ENCODE data around the gene MACROD2.

MACROD2 gene

DNA sequence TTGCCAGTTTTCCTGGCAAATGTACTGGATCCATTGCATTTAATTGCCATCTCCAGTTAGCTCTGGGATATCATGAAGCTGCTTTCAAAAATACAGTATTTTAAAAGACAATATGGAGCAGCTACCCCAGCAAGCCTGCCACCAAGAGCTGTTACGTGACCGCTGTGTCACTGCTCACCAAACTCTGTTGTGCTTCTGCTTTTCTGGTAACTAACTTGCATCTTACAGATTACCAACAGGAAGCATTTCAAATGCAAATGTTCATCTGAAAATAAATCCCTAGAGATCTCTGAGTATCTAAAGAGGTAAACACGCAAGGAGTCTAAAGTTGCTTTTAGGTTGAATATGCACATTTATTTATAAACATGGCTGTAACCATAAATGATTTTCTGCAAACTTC, 1569.7 kb downstream of the MACROD2 start (continued):
- no peak for TF ChIP-seq RBAK (tag by site-specific recombination; IDR thresholded peaks at IDR 0.05)
- TF ChIP-seq ZBTB20 (tag by site-specific recombination; IDR thresholded peaks at IDR 0.05), result no peak
- TF ChIP-seq KLF9 (tag by site-specific recombination; IDR thresholded peaks at IDR 0.05; ENCODE audit: low read depth), result no peak

- no peak overlapping the region for H3K27ac ChIP-seq (ENCODE audit: extremely low read depth, low read depth, low read length)
- H3K4me1 ChIP-seq (ENCODE audit: control insufficient read depth, insufficient read depth, low read length), result no peaks in the 10 kb centered on the region
- TF ChIP-seq SP2 (tag by site-specific recombination; IDR thresholded peaks at IDR 0.05) (no peak), KLF1 (tag by site-specific recombination; IDR thresholded peaks at IDR 0.05) (no peak), ZNF302 (tag by site-specific recombination; IDR thresholded peaks at IDR 0.05; ENCODE audit: low read depth) (no peak), HOXC10 (CRISPR knock-in tag; IDR thresholded peaks at IDR 0.05) (no peak), ZNF518A (tag by site-specific recombination; conservative IDR thresholded peaks at IDR 0.05; ENCODE audit: low read depth) (no peak), ZNF837 (tag by site-specific recombination; IDR thresholded peaks at IDR 0.05) (no peak), ZNF391 (tag by site-specific recombination; IDR thresholded peaks at IDR 0.05; ENCODE audit: borderline replicate concordance, low read depth) (no peak), ZNF174 (tag by site-specific recombination; IDR thresholded peaks at IDR 0.05) (no peak), ZNF214 (tag by site-specific recombination; IDR thresholded peaks at IDR 0.05; ENCODE audit: borderline replicate concordance) (no peak), ZNF24 (tag by site-specific recombination; IDR thresholded peaks at IDR 0.05) (no peak)
- TF ChIP-seq, protein P1, sequence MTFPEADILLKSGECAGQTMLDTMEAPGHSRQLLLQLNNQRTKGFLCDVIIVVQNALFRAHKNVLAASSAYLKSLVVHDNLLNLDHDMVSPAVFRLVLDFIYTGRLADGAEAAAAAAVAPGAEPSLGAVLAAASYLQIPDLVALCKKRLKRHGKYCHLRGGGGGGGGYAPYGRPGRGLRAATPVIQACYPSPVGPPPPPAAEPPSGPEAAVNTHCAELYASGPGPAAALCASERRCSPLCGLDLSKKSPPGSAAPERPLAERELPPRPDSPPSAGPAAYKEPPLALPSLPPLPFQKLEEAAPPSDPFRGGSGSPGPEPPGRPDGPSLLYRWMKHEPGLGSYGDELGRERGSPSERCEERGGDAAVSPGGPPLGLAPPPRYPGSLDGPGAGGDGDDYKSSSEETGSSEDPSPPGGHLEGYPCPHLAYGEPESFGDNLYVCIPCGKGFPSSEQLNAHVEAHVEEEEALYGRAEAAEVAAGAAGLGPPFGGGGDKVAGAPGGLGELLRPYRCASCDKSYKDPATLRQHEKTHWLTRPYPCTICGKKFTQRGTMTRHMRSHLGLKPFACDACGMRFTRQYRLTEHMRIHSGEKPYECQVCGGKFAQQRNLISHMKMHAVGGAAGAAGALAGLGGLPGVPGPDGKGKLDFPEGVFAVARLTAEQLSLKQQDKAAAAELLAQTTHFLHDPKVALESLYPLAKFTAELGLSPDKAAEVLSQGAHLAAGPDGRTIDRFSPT (tag by site-specific recombination; IDR thresholded peaks at IDR 0.05), result no peak
- TF ChIP-seq, protein P2, sequence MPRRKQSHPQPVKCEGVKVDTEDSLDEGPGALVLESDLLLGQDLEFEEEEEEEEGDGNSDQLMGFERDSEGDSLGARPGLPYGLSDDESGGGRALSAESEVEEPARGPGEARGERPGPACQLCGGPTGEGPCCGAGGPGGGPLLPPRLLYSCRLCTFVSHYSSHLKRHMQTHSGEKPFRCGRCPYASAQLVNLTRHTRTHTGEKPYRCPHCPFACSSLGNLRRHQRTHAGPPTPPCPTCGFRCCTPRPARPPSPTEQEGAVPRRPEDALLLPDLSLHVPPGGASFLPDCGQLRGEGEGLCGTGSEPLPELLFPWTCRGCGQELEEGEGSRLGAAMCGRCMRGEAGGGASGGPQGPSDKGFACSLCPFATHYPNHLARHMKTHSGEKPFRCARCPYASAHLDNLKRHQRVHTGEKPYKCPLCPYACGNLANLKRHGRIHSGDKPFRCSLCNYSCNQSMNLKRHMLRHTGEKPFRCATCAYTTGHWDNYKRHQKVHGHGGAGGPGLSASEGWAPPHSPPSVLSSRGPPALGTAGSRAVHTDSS (tag by site-specific recombination; IDR thresholded peaks at IDR 0.05), result no peak
- CTCF ChIA-PET, result interaction anchor here (0.7 kb wide), 1 partner anchor 62 kb away, joined by 5 read pairs; no protein-coding TSS in a partner anchor
- H3K9me3 ChIP-seq (ENCODE audit: control insufficient read depth, insufficient read depth, low read depth, low read length), result no peaks in the 10 kb centered on the region
- H3K4me3 ChIP-seq (ENCODE audit: low read depth, low read length), result no peak overlapping the region
- no peaks in the 10 kb centered on the region for H3K36me3 ChIP-seq (ENCODE audit: control insufficient read depth in 2 of 2, insufficient read depth in 1 of 2, low read length in 2 of 2)
- POLR2A ChIA-PET, result no interaction called here
Measured at GRCh38 chr20:15565786-15566185, 1570.5 kb downstream of the MACROD2 start.

DNA sequence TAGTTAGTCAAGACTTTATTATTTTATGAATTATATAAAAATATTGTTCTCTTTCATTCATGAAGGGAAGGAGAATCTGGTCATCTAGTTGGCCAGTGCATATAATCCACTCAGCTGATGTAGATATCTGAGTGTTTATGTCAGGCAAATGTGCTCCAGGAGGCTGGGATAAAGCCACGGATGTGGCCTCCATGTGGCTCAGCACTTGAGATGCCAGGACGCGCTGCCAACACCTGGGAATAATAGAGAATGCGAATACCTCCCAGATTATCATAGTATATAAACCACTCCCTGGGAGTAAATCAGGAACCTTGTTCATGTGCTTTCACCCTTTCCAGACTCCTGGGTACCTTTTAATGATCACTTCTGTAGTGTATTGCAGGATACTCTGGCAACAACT, 1571.9 kb downstream of the MACROD2 start:
- Histone ChIP-seq H3K9me3 (ENCODE audit: control insufficient read depth, insufficient read depth, low read depth, low read length) (no peaks in the 10 kb centered on the region), H3K4me3 (ENCODE audit: low read depth, low read length) (no peak overlapping the region), H3K36me3 (ENCODE audit: control insufficient read depth in 2 of 2, insufficient read depth in 1 of 2, low read length in 2 of 2) (no peaks in the 10 kb centered on the region), H3K4me1 (ENCODE audit: control insufficient read depth, insufficient read depth, low read length) (no peaks in the 10 kb centered on the region), H3K27ac (ENCODE audit: extremely low read depth, low read depth, low read length) (no peak overlapping the region)
- CTCF ChIA-PET, result no interaction called here
- POLR2A ChIA-PET, result no interaction called here
- TF ChIP-seq ZNF670 (tag by site-specific recombination; IDR thresholded peaks at IDR 0.05; ENCODE audit: low read depth), result no peak
- TF ChIP-seq ZNF830 (tag by site-specific recombination; IDR thresholded peaks at IDR 0.05; ENCODE audit: low read depth), result no peak
- no peak for TF ChIP-seq ZNF654 (tag by site-specific recombination; IDR thresholded peaks at IDR 0.05; ENCODE audit: low read depth)
- TF ChIP-seq ZNF274 (IDR thresholded peaks at IDR 0.05; ENCODE audit: low read length), result no peak
- TF ChIP-seq ZNF274 (tag by site-specific recombination; IDR thresholded peaks at IDR 0.05; ENCODE audit: borderline replicate concordance), result no peak
- no peak for TF ChIP-seq ZNF394 (tag by site-specific recombination; IDR thresholded peaks at IDR 0.05; ENCODE audit: borderline replicate concordance)
- TF ChIP-seq YY2 (tag by site-specific recombination; IDR thresholded peaks at IDR 0.05), result no peak
- no peak for TF ChIP-seq ZNF354C (tag by site-specific recombination; IDR thresholded peaks at IDR 0.05; ENCODE audit: borderline replicate concordance, low read depth)
- no peak for TF ChIP-seq ZNF23 (tag by site-specific recombination; IDR thresholded peaks at IDR 0.05; ENCODE audit: borderline replicate concordance)
- TF ChIP-seq, protein P3, sequence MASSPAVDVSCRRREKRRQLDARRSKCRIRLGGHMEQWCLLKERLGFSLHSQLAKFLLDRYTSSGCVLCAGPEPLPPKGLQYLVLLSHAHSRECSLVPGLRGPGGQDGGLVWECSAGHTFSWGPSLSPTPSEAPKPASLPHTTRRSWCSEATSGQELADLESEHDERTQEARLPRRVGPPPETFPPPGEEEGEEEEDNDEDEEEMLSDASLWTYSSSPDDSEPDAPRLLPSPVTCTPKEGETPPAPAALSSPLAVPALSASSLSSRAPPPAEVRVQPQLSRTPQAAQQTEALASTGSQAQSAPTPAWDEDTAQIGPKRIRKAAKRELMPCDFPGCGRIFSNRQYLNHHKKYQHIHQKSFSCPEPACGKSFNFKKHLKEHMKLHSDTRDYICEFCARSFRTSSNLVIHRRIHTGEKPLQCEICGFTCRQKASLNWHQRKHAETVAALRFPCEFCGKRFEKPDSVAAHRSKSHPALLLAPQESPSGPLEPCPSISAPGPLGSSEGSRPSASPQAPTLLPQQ (tag by site-specific recombination; IDR thresholded peaks at IDR 0.05), result no peak
